ENCODE measurements around the gene SAYSD1. TPM values are rescaled to one million over a fixed set of nuclear protein-coding genes. Genes with fewer than 3 reads are reported as not detected.

The SAYSD1 gene
- total RNA-seq, 1 donor from 2014 or later = 6.0 TPM

GRCh38 chr6:39058471-39059147, 56.4 kb downstream of the SAYSD1 start:
- DNase-seq (ENCODE audit: low spot score) (no peak), ATAC-seq (no peak)

- no peak for DNase-seq (ENCODE audit: low spot score)
- ATAC-seq = no peak
Observed at GRCh38 chr6:39057251-39058155, 57.5 kb downstream of the SAYSD1 start.

GRCh38 chr6:39056681-39057080, 58.3 kb downstream of the SAYSD1 start:
- DNase-seq (ENCODE audit: low spot score) (no peak), ATAC-seq (no peak)

GRCh38 chr6:39056191-39056590, 58.8 kb downstream of the SAYSD1 start:
- ATAC-seq = no peak
- DNase-seq (ENCODE audit: low spot score) = no peak

DNA sequence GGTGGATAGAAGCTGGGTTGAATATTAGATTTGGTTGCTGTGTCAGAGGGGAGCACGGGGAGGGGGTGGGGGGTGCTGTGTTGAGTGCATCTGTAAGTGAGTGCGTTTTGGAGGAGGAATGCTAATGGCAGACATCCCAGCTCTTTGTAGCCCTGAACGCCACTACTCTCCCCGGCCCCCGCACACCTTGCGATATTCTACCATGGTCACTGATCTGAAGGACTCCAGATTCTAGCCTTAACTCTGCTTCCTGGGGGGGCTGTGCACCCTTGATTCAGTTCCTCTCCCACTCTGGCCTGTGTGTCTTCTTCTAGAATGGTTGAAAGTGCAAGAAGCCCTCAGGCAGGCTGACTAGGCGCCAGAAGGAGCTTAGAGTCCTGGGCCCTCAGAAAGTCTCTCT, 59.3 kb downstream of the SAYSD1 start:
- DNase-seq (ENCODE audit: low spot score) (no peak), ATAC-seq (no peak)

DNA sequence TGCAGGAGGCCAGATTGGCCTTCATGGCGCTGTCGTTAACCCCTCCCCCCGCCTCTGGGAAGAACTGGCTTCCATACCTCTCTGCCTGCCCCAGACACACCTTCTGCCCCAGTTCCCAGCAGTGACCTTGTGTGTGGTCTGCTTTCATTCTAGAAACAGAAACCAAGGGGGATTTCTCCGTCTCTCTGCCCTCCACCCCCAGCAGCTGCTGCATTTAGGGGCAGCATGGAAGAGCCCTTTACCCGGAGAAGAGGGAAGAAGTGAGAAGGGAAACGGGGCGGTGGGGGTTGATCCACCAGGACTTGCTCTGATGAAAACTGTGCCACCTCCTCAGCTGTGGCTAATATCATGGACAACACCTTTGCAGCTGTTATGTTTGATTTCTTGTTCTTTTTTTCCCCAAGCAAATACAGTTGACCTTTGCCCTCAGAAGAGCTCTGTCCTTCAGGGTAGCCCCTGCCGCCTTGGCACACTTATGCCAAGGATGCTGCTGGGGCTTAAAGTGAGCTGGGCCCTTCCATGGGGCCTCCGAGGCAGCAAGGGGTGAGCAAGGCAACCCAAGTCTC, 60.3 kb downstream of the SAYSD1 start:
- ATAC-seq (no peak), DNase-seq (ENCODE audit: low spot score) (no peak)

Other genes starting within 250 kb of the SAYSD1 start
- not detected for gene GLP1R, start 66.4 kb downstream of the SAYSD1 start, total RNA-seq
- gene KCNK5, start 114.3 kb upstream of the SAYSD1 start, total RNA-seq = 62.3 TPM
- 1.2 TPM for gene KCNK17, start 199.2 kb upstream of the SAYSD1 start, total RNA-seq
- gene KCNK16, start 207.5 kb upstream of the SAYSD1 start, total RNA-seq = not detected

All from left lobe of liver (tissue), 2 donors.